H9 (cell line): ENCODE data around the gene CLUH. TPM values are rescaled to one million over a fixed set of nuclear protein-coding genes. Genes with fewer than 3 reads are reported as not detected.
A peak's percentile ranks its signal among the peaks of the same experiment; 100 is the strongest.

Source experiments
- DNase-seq: peaks from one replicate; pipeline ENCODE4 v3.0.0-alpha.2; 2017
- H2AFZ ChIP-seq: one replicate; pipeline ENCODE4 v1.6.1; 2013; ENCODE audit warnings: mild to moderate bottlenecking, low read length, control low read depth, moderate library complexity
- H2AK5ac ChIP-seq: 2 replicates; pipeline ENCODE4 v1.6.1; 2013; ENCODE audit warnings: low read length, control low read depth, mixed read lengths; ENCODE audit not compliant: insufficient read length
- H2BK120ac ChIP-seq: one replicate; pipeline ENCODE4 v1.6.1; 2013; ENCODE audit warnings: low read depth, mild to moderate bottlenecking, low read length, control low read depth, inconsistent platforms; ENCODE audit not compliant: poor library complexity, severe bottlenecking
- H2BK12ac ChIP-seq: 2 replicates; pipeline ENCODE4 v1.6.1; 2013; ENCODE audit warnings: low read length, control low read depth, mixed read lengths, low read depth; ENCODE audit not compliant: insufficient read length
- H2BK15ac ChIP-seq: 2 replicates; pipeline ENCODE4 v1.6.1; 2013; ENCODE audit warnings: low read depth, low read length, control low read depth
- H2BK20ac ChIP-seq: one replicate; pipeline ENCODE4 v1.6.1; 2013; ENCODE audit warnings: low read depth, mild to moderate bottlenecking, low read length, control low read depth, inconsistent platforms; ENCODE audit not compliant: poor library complexity, severe bottlenecking
- H2BK5ac ChIP-seq: 2 replicates; pipeline ENCODE4 v1.6.1; 2013; ENCODE audit warnings: low read length, control low read depth, mixed read lengths; ENCODE audit not compliant: insufficient read length
- H3K14ac ChIP-seq: 2 replicates; pipeline ENCODE4 v1.6.1; 2013; ENCODE audit warnings: low read length, control low read depth; ENCODE audit not compliant: insufficient read depth
- H3K18ac ChIP-seq: 2 replicates; pipeline ENCODE4 v1.6.1; 2013; ENCODE audit warnings: low read depth, mild to moderate bottlenecking, mixed read lengths, low read length, control low read depth; ENCODE audit not compliant: insufficient read length
- H3K23ac ChIP-seq: 2 replicates; pipeline ENCODE4 v1.6.1; 2013; ENCODE audit warnings: low read length, control low read depth, mixed read lengths, low read depth; ENCODE audit not compliant: insufficient read length
- H3K23me2 ChIP-seq: 2 replicates; pipeline ENCODE4 v1.6.1; 2013; ENCODE audit warnings: low read depth, mild to moderate bottlenecking, mixed read lengths, low read length, control low read depth; ENCODE audit not compliant: insufficient read length, poor library complexity, severe bottlenecking
- H3K27ac ChIP-seq: 2 replicates; pipeline ENCODE4 v1.5.1; 2013; ENCODE audit warnings: low read length, control low read depth, mixed read lengths, low read depth; ENCODE audit not compliant: insufficient read length
- H3K27me3 ChIP-seq: 2 replicates; pipeline ENCODE4 v1.6.1; 2013; ENCODE audit warnings: low read length, control low read depth, inconsistent platforms; ENCODE audit not compliant: insufficient read depth
- H3K4ac ChIP-seq: 2 replicates; pipeline ENCODE4 v1.6.1; 2013; ENCODE audit warnings: low read depth, mild to moderate bottlenecking, control low read depth, inconsistent platforms, low read length, moderate library complexity
- H3K4me1 ChIP-seq: 2 replicates; pipeline ENCODE4 v1.6.1; 2013; ENCODE audit warnings: low read length, control low read depth, inconsistent platforms; ENCODE audit not compliant: insufficient read depth
- H3K4me2 ChIP-seq: 2 replicates; pipeline ENCODE4 v1.6.1; 2013; ENCODE audit warnings: low read length, control low read depth, mixed read lengths; ENCODE audit not compliant: insufficient read length, insufficient read depth
- H3K56ac ChIP-seq: 2 replicates; pipeline ENCODE4 v1.6.1; 2013; ENCODE audit warnings: low read depth, mild to moderate bottlenecking, mixed read lengths, low read length, control low read depth; ENCODE audit not compliant: insufficient read length
- H3K79me1 ChIP-seq: 2 replicates; pipeline ENCODE4 v1.6.1; 2013; ENCODE audit warnings: low read depth, mild to moderate bottlenecking, moderate library complexity, low read length, control low read depth, inconsistent platforms; ENCODE audit not compliant: insufficient read depth, poor library complexity, severe bottlenecking
- H3K79me2 ChIP-seq: 2 replicates; pipeline ENCODE4 v1.6.1; 2013; ENCODE audit warnings: low read length, control low read depth, inconsistent platforms; ENCODE audit not compliant: insufficient read depth
- H3K9ac ChIP-seq: 2 replicates; pipeline ENCODE4 v1.6.1; 2013; ENCODE audit warnings: low read length, control low read depth, mixed read lengths; ENCODE audit not compliant: insufficient read length; ENCODE audit errors: extremely low read depth
- H3K9me3 ChIP-seq: one replicate; pipeline ENCODE4 v1.6.1; 2013; ENCODE audit warnings: low read depth, low read length, inconsistent platforms; ENCODE audit not compliant: control insufficient read depth
- H3T11ph ChIP-seq: one replicate; pipeline ENCODE4 v1.6.1; 2013; ENCODE audit warnings: mild to moderate bottlenecking, low read length, control low read depth, inconsistent platforms
- H4K20me1 ChIP-seq: one replicate; pipeline ENCODE4 v1.6.1; 2013; ENCODE audit not compliant: control insufficient read depth, insufficient read length, insufficient read depth
- H4K5ac ChIP-seq: 2 replicates; pipeline ENCODE4 v1.6.1; 2013; ENCODE audit warnings: low read depth, mild to moderate bottlenecking, mixed read lengths, low read length, control low read depth; ENCODE audit not compliant: insufficient read length
- H4K8ac ChIP-seq: replicated peaks from 2 replicates; pipeline ENCODE4 v1.6.1; 2013; ENCODE audit warnings: low read length, control low read depth, mixed read lengths, low read depth; ENCODE audit not compliant: insufficient read length
- H4K91ac ChIP-seq: 2 replicates; pipeline ENCODE4 v1.6.1; 2013; ENCODE audit warnings: low read depth, mild to moderate bottlenecking, moderate library complexity, mixed read lengths, low read length, control low read depth; ENCODE audit not compliant: insufficient read length
- H3K27ac Mint-ChIP-seq, 3 experiments: 2 replicates in 2 of 3; 3 replicates in 1 of 3; pipeline ENCODE4 v1.8.0; 2020 to 2021; ENCODE audit warnings: mixed read lengths in 3 of 3, mild to moderate bottlenecking in 1 of 3, moderate library complexity in 1 of 3
- H3K27me3 Mint-ChIP-seq: 2 replicates; pipeline ENCODE4 v1.8.0; 2021; ENCODE audit warnings: low read depth, mild to moderate bottlenecking, moderate library complexity, mixed read lengths
- H3K36me3 Mint-ChIP-seq, 3 experiments: 2 replicates in 2 of 3; 3 replicates in 1 of 3; pipeline ENCODE4 v1.8.0; 2020 to 2021; ENCODE audit warnings: low read depth in 3 of 3, mixed read lengths in 3 of 3; ENCODE audit not compliant: insufficient read depth in 1 of 3
- H3K4me1 Mint-ChIP-seq, 2 experiments: 2 replicates each; pipeline ENCODE4 v1.8.0; 2020; ENCODE audit warnings: mixed read lengths in 2 of 2
- H3K4me3 Mint-ChIP-seq, 2 experiments: 2 replicates in 1 of 2; 3 replicates in 1 of 2; pipeline ENCODE4 v1.8.0; 2020 to 2021; ENCODE audit warnings: mild to moderate bottlenecking in 2 of 2, mixed read lengths in 2 of 2, moderate library complexity in 1 of 2
- H3K9me3 Mint-ChIP-seq, 2 experiments: 2 replicates in 1 of 2; 3 replicates in 1 of 2; pipeline ENCODE4 v1.8.0; 2020; ENCODE audit warnings: mild to moderate bottlenecking in 2 of 2, mixed read lengths in 2 of 2, moderate library complexity in 1 of 2
- CTCF ChIP-seq: fragments of 200-600 bp; sonication (generic); conservative IDR thresholded peaks from 3 replicates; pipeline ENCODE4 v1.8.0; 2021; ENCODE audit warnings: antibody characterized with exemption, mild to moderate bottlenecking
- WGBS: extraction: QIAGEN DNeasy Blood & Tissue Kit; methylation state at CpG from one replicate; pipeline ENCODE4 v1.1.7; 2013; ENCODE audit warnings: missing lambda C conversion rate, low lambda C conversion rate, mixed read lengths; ENCODE audit not compliant: insufficient read length; ENCODE audit errors: extremely low coverage; 5-methylcytosine and 5-hydroxymethylcytosine counted together
- total RNA-seq: library from RNA; stranded (reverse); gene quantifications from 2 replicates; pipeline ENCODE4 v1.2.1, GENCODE V29; 2021

Gene CLUH
- total RNA-seq, 1 experiment from 2014 or later: 91.3 TPM

- Histone ChIP-seq H3K23ac (no peak overlapping the region), H2BK120ac (no peak overlapping the region), H3K18ac (no peak overlapping the region), H2BK12ac (no peak overlapping the region), H2BK20ac (no peak overlapping the region), H3K23me2 (no peaks in the 10 kb centered on the region), H3T11ph (no peak overlapping the region), H2AFZ (no peak overlapping the region), H3K9ac (no peak overlapping the region), H2BK15ac (no peak overlapping the region), H4K5ac (no peak overlapping the region), H3K4ac (no peak overlapping the region), H4K20me1 (no peaks in the 10 kb centered on the region), H2AK5ac (no peak overlapping the region), H3K27ac (no peak overlapping the region), H3K79me1 (no peaks in the 10 kb centered on the region), H4K8ac (no peak overlapping the region), H3K27me3 (no peaks in the 10 kb centered on the region), H3K56ac (no peak overlapping the region), H2BK5ac (no peak overlapping the region), H3K14ac (no peak overlapping the region), H3K4me2 (no peak overlapping the region), H3K9me3 (no peaks in the 10 kb centered on the region), H3K79me2 (no peaks in the 10 kb centered on the region; the same call in 1 of the 2 replicates), H4K91ac (no peak overlapping the region), H3K4me1 (no peaks in the 10 kb centered on the region)
- Mint-ChIP-seq H3K27me3 (no peaks in the 10 kb centered on the region), H3K4me1 (peaks cover 5 to 14% of the 10 kb centered on the region in 2 experiments; a peak in 3 of 4 replicates), H3K4me3 (no peak overlapping the region), H3K36me3 (peaks cover 15 to 54% (median 44%) of the 10 kb centered on the region in 3 experiments; a peak in 6 of 7 replicates), H3K9me3 (no peaks in the 10 kb centered on the region), H3K27ac (peak overlapping the region; percentile 20 to 79 (median 21); a peak in 4 of 7 replicates)
- no peak for DNase-seq
- no CpG with 5 or more reads among the region's 8 CpGs for WGBS
- no peak for TF ChIP-seq CTCF
These were observed 27.7 kb downstream of the CLUH start for GRCh38 chr17:2683912-2684311.
